Sigmoid colon (tissue), 7 donors: Measurements from ENCODE around the gene NDFIP1. TPM values are rescaled to one million over a fixed set of nuclear protein-coding genes. Genes with fewer than 3 reads are reported as not detected.
"Not testable (repeated sequence)": the region's sequence is repeated elsewhere in the genome, so short reads cannot be mapped to it uniquely, and the experiment has no call there.

ENCODE experiments used
- DNase-seq: peaks from one replicate; pipeline ENCODE4 v3.0.0-alpha.2; 2019
- H3K27ac ChIP-seq, 4 donors: fragments of 200-600 bp; sonication (generic); one replicate each; pipeline ENCODE4 v1.5.1; 2016 to 2019; ENCODE audit warnings: mild to moderate bottlenecking in 1 of 4
- H3K27me3 ChIP-seq, 3 donors: fragments of 200-600 bp; sonication (generic); one replicate each; pipeline ENCODE4 v1.5.1; 2019; ENCODE audit warnings: mild to moderate bottlenecking in 1 of 3
- H3K36me3 ChIP-seq, 4 donors: fragments of 200-600 bp; sonication (generic); one replicate each; pipeline ENCODE4 v1.5.1; 2016 to 2019
- H3K4me1 ChIP-seq, 4 donors: fragments of 200-600 bp; sonication (generic); one replicate each; pipeline ENCODE4 v1.5.1; 2017 to 2019
- H3K4me3 ChIP-seq, 4 donors: fragments of 200-600 bp; sonication (generic); one replicate each; pipeline ENCODE4 v1.5.1; 2017 to 2019; ENCODE audit warnings: mild to moderate bottlenecking in 2 of 4, moderate library complexity in 1 of 4
- H3K9me3 ChIP-seq, 4 donors: fragments of 200-600 bp in 3 of 4; sonication (generic) in 3 of 4; one replicate each; pipeline versions ENCODE4 v1.5.1 to v1.6.1; 2013 to 2019
- CTCF ChIP-seq, 4 experiments: fragments of 450-650 bp in 3 of 4; fragments of 200-600 bp in 1 of 4; IDR thresholded peaks; one replicate each; pipeline ENCODE4 v1.5.1; 2016 to 2019; ENCODE audit warnings: antibody characterized with exemption in 4 of 4, mild to moderate bottlenecking in 3 of 4, moderate library complexity in 2 of 4
- EP300 ChIP-seq, 4 donors: sonication (generic); formaldehyde crosslinking; IDR thresholded peaks; one replicate each; pipeline ENCODE4 v1.6.1; 2017; ENCODE audit warnings: antibody characterized with exemption in 4 of 4
- POLR2A ChIP-seq, 2 donors: fragments of 450-650 bp; IDR thresholded peaks; one replicate each; pipeline ENCODE4 v1.6.1; 2016; ENCODE audit warnings: antibody characterized with exemption in 2 of 2, mild to moderate bottlenecking in 2 of 2, moderate library complexity in 2 of 2
- POLR2AphosphoS5 ChIP-seq, 4 donors: sonication (generic); formaldehyde crosslinking; IDR thresholded peaks; one replicate each; pipeline ENCODE4 v1.6.1; 2017; ENCODE audit warnings: antibody characterized with exemption in 4 of 4
- WGBS, 2 donors: extraction: QIAGEN DNeasy Blood & Tissue Kit; methylation state at CpG; one replicate each; pipeline ENCODE4 v1.1.7; 2013; 5-methylcytosine and 5-hydroxymethylcytosine counted together
- intact Hi-C: fragments of 100-400 bp; cut with DNase I; formaldehyde crosslinking; loops from one replicate; pipeline ENCODE4 v1.15.1; 2023
- polyA plus RNA-seq, 3 donors: library from polyadenylated mRNA; stranded (reverse); fragments of 200-250 nt; gene quantifications; one replicate each; pipeline ENCODE4 v1.2.3, GENCODE V29; 2013
- total RNA-seq, 4 donors: library from RNA; depleted of rRNA; stranded (reverse); fragments of >200 nt; gene quantifications; one replicate each; pipeline ENCODE4 v1.1.0, GENCODE V29; 2016
- donor health status: healthy with polysubstance abuse.
- donor health status: Bipolar disorder and iron deficiency.
- donor health status: healthy.

NDFIP1 gene
- total and polyA plus RNA-seq, 7 donors, result 20.3 to 88.5 (median 47.8) TPM

DNA sequence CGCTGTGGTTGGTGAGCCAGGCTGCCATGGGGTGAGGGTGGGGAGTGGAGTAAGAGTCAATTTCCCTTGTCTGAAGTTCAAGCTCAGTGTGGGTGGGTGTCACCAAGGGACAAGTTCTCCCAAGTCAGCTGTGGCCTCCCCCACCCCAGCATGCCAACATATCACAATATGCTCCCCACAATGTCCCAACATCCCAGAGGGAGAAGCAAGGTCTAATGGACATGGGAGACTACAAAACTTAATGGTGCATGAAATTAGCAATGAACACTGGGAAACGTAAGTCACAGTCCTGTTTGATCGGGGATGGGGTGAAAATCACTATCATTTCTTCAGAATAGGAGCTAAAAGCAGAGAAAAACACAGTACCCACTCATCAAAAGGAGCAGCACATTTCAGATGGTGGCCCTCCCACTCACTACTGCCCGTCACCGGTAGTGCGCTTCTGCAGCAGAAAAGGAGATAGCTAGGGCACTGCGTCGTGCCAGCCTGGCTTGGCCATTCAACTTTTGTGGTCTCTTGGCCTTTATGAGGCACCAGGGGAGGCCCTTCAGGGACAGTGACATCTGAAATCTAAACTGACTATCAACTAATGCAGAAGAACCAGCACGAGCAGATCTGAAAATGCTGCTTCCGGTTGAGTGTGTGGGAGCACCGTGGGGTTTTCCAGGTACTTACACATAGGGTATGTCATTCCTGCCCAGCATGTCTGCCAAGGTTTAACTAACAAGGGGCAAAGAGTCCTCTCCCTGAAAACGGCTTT lies 20.5 kb upstream of the NDFIP1 start:
- H3K27ac ChIP-seq, result no peak overlapping the region
- H3K4me1 ChIP-seq, result no peaks in the 10 kb centered on the region
- no peak for DNase-seq
- intact Hi-C loops, result no loop called here
- 88 to 91% methylated on average over 12 of the region's 12 CpGs for WGBS, 2 donors
- H3K4me3 ChIP-seq, result no peak overlapping the region
- TF ChIP-seq EP300 (IDR thresholded peaks at IDR 0.05), result no peak
- TF ChIP-seq POLR2AphosphoS5 (IDR thresholded peaks at IDR 0.05), result no peak
- TF ChIP-seq CTCF (IDR thresholded peaks at IDR 0.05), result no peak
- TF ChIP-seq POLR2A (IDR thresholded peaks at IDR 0.05), result no peak
- H3K27me3 ChIP-seq, result no peaks in the 10 kb centered on the region
- no peaks in the 10 kb centered on the region for H3K36me3 ChIP-seq
- no peaks in the 10 kb centered on the region for H3K9me3 ChIP-seq

DNA sequence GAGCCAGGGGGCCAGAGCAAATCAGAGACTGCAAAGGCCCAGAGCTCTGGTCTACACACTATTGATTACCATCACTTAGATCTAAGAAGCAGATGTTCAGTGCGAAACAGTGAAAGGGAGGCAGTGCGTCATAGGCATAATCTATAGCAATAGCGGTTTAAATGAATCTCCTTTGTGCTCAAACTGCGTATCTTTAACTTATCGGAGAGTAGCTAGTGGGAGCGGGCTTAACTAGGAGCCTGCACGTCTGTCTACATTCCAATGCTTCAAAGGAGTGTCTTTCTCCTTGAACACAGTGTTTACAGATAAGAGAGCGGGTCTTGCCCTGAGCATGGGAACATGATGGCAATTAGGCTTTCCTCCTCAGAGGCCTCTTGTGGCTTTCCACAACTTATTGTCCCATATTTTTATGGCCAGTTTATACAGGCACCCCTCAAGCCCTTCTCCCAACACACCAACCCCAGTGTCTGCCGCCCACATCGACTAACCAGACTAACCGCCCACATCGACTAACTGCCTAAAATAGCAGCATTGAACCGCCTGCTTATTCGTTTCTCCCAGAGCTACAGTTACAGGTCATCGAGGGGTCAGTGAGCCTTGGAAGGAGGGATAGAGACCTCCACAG lies 19.6 kb upstream of the NDFIP1 start:
- H3K36me3 ChIP-seq, H3K27me3 ChIP-seq, intact Hi-C loops, H3K9me3 ChIP-seq, H3K4me1 ChIP-seq, H3K4me3 ChIP-seq, H3K27ac ChIP-seq, DNase-seq: not testable (repeated sequence)
- WGBS, 2 donors, result 71 to 83% methylated on average over 15 of the region's 15 CpGs

DNA sequence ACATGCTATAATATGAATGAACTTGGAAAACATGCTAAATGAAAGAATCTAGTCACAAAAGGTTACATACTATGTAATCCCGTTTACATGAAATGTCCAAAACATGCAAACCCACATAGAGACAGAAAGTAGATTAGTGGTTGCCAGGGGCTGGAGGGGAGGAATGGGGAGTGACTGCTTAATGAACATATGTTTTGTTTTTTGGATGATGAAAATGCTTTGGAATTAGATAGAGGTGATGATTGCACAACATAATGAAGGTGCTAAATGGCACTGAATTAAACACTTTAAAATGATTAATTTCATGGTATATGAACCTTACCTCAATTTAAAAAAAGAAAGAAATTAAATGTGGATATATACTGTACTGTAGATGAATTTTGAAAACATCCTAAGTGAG lies 17.6 kb upstream of the NDFIP1 start:
- intact Hi-C loops, result no loop called here
- no peaks in the 10 kb centered on the region for H3K4me1 ChIP-seq
- no peaks in the 10 kb centered on the region for H3K27me3 ChIP-seq
- no peaks in the 10 kb centered on the region for H3K36me3 ChIP-seq
- no peak for TF ChIP-seq POLR2A (IDR thresholded peaks at IDR 0.05)
- TF ChIP-seq POLR2AphosphoS5 (IDR thresholded peaks at IDR 0.05), result no peak
- no peak for TF ChIP-seq CTCF (IDR thresholded peaks at IDR 0.05)
- no peaks in the 10 kb centered on the region for H3K9me3 ChIP-seq
- 81 to 89% methylated on average over 1 of the region's 1 CpG for WGBS, 2 donors
- no peak overlapping the region for H3K27ac ChIP-seq
- DNase-seq, result no peak
- H3K4me3 ChIP-seq, result no peak overlapping the region

GRCh38 chr5:142091922-142092321 lies 16.7 kb upstream of the NDFIP1 start:
- intact Hi-C loops, result no loop called here
- no peak for TF ChIP-seq POLR2A (IDR thresholded peaks at IDR 0.05)
- TF ChIP-seq POLR2AphosphoS5 (IDR thresholded peaks at IDR 0.05), result no peak
- TF ChIP-seq CTCF (IDR thresholded peaks at IDR 0.05), result no peak
- WGBS, 2 donors, result 59 to 60% methylated on average over 2 of the region's 2 CpGs
- DNase-seq, result no peak
- H3K4me1 ChIP-seq, result no peaks in the 10 kb centered on the region
- H3K4me3 ChIP-seq, result no peak overlapping the region
- no peaks in the 10 kb centered on the region for H3K36me3 ChIP-seq
- H3K9me3 ChIP-seq, result no peaks in the 10 kb centered on the region
- H3K27ac ChIP-seq, result no peak overlapping the region
- H3K27me3 ChIP-seq, result no peaks in the 10 kb centered on the region

- Histone ChIP-seq H3K27me3 (no peaks in the 10 kb centered on the region), H3K36me3 (no peaks in the 10 kb centered on the region), H3K9me3 (no peaks in the 10 kb centered on the region), H3K4me3 (no peak overlapping the region), H3K27ac (no peak overlapping the region), H3K4me1 (no peaks in the 10 kb centered on the region)
- no peak for DNase-seq
- 71 to 76% methylated on average over 4 of the region's 4 CpGs for WGBS, 2 donors
- TF ChIP-seq CTCF (IDR thresholded peaks at IDR 0.05) (no peak), POLR2AphosphoS5 (IDR thresholded peaks at IDR 0.05) (no peak), EP300 (IDR thresholded peaks at IDR 0.05) (no peak), POLR2A (IDR thresholded peaks at IDR 0.05) (no peak)
- intact Hi-C loops, result no loop called here
These were observed 13.5 kb upstream of the NDFIP1 start for GRCh38 chr5:142095035-142095434.
